HK-2 (cell line): ENCODE data around the gene FOXE3.

Source experiments
- DNase-seq: peaks from one replicate; pipeline ENCODE4 v3.0.0-alpha.2; 2018; ENCODE audit not compliant: unreplicated experiment

FOXE3 gene

GRCh38 chr1:47435506-47436303, 19.6 kb downstream of the FOXE3 start:
- DNase-seq: no peak

DNA sequence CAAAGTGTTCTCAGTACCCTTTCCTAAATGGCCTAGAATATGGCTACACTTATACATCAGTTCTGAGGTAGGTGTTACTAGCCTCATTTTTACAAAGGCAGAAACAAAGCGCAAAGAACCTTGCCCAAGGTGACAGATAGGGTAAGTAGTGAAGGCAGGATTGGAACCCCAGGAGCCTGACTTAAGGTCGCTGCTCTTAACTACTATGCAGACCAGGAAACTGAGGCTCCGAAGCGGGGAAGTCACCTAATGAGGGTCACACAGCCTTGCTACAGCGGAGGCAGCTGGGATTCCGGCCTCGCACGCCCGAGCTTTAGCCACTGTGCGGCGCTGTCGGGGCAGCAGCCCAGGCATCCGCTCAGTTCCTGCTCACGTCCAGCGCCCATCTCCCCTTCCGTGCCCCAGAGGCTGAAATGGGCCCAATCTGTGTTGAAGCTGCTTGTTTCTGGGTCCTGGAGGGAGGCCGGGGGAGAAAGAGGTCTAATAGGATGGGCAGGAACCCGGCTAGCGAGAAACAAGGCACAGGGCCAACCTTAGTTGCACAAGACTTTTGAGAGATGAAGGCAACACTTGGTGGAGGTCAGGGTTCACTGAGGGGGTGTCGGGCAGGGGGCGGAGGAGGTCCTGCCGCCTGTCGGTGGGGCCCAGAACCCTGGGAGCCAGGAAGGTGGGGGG, 20.4 kb downstream of the FOXE3 start:
- DNase-seq: peak; percentile 79

- DNase-seq: peak; percentile 52
These were observed 20.9 kb downstream of the FOXE3 start for GRCh38 chr1:47436979-47437446.

GRCh38 chr1:47437447-47438164, 21.5 kb downstream of the FOXE3 start, which contains the start of gene FOXD2:
Gene FOXD2, plus strand, starts transcription at chr1:47438044. Its CDS starts 92 bp downstream, at chr1:47438136.
- DNase-seq: peak; percentile 95

GRCh38 chr1:47438165-47439016, 22.3 kb downstream of the FOXE3 start:
- DNase-seq: no peak

DNA sequence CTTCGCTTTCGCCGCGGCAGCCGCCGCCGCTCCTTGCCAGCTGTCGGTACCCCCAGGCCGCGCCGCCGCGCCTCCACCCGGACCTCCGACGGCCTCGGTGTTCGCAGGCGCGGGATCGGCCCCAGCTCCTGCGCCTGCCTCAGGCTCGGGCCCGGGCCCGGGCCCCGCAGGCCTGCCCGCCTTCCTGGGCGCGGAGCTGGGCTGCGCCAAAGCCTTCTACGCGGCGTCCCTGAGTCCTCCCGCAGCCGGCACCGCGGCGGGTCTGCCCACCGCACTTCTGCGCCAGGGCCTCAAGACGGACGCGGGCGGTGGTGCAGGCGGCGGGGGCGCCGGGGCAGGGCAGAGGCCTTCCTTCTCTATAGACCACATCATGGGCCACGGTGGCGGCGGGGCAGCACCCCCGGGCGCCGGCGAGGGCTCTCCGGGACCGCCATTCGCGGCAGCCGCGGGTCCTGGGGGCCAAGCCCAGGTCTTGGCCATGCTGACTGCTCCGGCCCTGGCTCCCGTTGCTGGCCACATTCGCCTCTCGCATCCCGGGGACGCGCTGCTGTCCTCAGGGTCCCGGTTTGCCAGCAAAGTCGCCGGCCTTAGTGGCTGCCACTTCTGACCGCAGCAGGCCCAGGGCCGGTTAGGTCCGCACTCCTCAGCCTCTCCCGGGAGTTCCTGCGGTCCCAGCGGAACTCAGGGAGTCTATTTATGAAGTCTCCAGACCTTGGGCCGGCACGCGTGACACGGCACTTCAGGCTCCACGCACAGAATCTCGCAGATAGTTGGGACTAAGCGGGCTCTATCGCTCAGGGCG, 23.1 kb downstream of the FOXE3 start:
- no peak for DNase-seq

DNA sequence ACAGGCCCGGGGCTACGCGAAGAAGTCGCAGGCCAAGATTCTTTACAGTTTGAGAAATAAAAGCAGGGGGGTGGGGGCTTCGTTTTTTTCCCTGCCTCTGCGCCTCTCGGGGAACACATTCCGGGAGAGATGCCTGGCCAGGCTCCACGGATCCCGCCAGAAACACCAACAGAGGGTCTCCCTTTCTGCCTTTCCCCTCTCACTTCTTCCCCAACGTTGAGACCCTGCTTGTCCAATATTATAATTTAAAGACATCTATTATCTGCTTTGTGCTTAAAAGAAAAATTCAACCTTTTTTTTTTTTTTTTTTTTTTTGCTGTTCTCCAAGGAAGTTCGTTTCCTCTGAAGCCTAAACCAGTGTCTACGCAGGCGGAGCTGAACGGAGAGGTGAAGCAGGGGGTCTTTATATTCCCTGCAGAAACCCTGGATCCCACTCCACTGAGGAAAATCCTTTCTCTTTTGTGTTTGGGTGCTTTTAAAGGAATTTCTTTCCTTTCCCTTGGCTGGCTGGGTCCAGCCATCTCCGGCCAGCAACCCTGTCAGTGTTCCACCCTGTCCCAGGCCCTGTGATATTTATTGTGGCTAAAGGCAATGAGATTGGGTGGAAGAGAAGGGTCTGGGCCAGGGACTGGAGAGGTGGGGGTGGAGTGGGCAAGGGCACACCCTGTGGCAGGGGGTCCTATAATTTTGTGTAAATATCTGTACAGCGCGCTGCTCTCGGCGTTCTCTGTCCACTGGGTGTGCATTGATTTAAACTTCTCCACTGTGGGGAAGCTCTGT, 23.9 kb downstream of the FOXE3 start:
- DNase-seq: no peak

DNA sequence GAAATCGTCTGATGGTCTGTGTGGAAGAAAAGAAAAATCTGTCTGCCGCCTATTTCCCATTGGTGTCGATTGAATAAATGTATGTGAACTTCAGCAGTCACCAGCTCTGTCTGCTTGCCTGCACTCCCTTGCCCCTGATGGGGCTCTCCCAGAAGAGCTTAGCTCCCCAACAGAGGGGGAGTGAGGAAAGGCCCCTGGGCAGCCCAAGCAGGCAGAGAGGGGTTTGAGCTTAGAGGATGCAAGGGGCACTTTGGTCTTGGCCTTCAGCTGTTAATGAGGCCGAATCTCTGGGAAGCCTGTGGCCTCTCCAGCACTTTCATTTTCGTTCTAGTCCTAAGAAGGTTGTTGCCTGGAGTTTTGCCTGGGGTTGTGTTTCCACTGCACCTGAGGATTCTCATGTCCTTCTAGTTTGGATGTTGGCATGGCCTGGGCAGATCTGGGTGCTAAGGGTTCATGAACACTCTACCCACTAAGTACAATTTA, 24.6 kb downstream of the FOXE3 start:
- no peak for DNase-seq

- no peak for DNase-seq
These were observed 25.5 kb downstream of the FOXE3 start for GRCh38 chr1:47441450-47442106.

- no peak for DNase-seq
These were observed 26.1 kb downstream of the FOXE3 start for GRCh38 chr1:47442202-47442601.

DNA sequence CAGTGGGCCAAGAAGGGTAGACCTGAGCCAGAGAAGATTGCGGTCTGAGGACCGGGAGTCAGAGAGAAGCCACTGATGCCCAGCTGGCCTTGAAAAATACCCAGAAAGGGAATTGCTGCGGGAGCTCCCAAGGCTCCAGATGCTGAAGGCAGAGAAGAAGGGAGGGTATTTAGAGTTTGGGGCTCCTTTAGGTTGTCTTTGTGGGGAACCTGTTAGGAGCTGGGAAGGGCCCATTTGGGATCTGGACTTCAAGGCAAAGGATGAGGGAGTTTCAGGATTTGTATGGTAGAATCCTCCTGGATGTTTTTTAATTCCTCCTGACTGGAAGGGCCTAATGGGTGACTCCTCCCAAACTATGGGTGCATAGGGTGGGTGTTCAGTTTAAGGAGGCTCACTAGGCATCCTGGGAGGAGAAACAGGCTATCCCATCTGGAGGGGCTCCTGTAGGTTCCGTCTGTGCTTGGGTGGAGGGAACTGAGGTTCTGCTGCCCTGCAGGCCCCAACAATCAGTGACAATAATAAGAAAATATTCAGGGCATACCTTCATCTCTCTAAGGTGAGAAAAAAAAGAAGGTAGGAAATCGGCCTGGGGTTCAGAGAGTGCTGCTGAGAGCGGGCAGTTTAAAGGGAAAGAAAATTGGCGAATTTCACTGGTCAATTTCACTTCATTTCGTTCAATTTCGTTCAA, 26.9 kb downstream of the FOXE3 start:
- no peak for DNase-seq

DNA sequence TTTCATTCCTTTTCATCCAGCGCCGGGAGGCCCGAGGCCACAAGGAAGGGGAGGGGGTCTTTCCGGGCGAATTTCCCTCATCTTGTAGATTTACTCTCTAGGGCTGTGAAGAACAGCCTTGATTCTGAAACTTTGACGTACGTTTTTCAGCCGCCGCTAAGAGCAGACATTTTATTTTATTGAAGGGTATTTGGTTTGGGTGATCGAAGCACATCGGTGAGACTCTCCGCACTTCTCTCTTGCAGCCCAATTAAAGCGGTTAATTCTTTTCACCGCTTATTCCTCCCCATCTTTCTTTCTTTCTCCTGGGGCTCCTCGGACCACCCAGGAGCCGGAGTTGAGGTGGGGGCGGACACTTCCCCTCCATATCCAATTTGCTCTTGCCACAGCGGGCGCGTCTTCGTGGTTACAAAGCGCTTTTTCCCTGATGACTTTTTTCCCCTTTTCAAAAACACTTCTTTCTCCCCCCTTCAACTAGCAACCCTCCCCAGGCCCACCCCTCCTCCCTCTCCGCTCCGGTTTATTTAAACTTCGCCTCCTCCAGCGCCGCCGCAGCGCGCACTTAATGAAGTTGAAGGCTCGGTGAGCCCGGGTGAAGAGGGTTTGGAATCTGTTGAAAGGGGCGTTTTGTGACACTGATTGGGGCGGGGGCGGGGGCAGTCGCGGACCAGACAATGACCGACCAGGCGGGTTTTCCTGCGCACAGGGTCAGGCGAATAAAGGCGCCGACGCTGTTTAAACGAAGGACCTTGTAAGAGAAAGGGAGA, 27.6 kb downstream of the FOXE3 start:
- no peak for DNase-seq

DNA sequence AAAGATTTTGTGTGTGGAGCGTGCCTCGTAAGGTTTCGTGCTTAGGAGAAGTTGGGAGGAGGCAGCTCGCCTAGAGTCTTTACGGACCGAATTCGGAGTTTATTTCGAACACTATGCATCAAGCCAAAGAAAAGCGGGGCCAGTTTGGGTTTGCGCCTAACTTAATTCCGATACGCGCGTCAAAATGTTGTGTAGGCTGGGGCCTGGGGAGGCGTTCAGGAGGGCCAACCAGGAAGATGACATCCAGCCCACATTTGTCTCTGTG, 28.1 kb downstream of the FOXE3 start:
- DNase-seq: no peak

GRCh38 chr1:47444562-47445465, 28.7 kb downstream of the FOXE3 start:
- DNase-seq: no peak

- DNase-seq: no peak
These were observed 29.9 kb downstream of the FOXE3 start for GRCh38 chr1:47445823-47446550.

DNA sequence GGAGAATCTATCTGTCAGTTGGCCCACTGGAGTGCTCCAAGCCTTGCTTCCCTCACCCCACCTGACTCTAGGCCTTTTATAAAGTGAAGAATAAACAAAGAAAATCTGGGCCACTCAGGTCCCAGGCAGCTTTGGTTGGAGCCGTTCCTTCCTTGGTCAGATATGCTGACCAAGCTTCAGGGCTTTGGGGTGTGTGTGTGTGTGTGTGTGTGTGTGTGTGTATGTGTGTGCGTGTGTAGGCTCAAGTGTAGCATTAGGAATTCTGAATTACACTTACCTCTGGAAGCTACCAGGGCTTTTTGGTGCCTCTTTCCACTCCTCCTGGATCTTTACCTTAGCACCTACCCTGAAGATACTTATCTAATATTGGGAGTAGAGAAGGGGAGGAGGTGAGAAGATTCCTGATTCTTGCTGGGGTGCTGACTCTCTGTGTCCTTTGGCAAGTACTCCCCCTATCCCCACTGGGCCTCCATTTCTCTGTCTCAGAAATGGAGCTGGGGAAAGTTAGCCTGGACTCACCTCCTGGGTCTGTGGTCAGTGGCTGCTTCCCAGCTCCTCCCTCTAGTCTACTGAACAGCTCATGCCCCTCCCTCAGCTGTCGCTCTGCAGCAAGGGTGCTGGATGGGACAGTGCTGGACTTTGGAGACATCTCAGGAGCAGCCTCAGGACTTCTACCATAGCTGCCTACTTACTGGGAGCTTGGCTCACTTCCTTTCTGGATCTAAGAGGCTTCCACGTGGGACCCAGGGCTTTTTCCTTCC, 32.6 kb downstream of the FOXE3 start:
- DNase-seq: no peak
